Endothelial cell of hepatic sinusoid (primary cell): Measurements from ENCODE around the gene CASP10.
"Not testable (repeated sequence)": the region's sequence is repeated elsewhere in the genome, so short reads cannot be mapped to it uniquely, and the experiment has no call there.

Source experiments
- in situ Hi-C: cut with HindIII; loops from 2 replicates; pipeline ENCODE4 v1.10.0; 2017; ENCODE audit warnings: low sequenced_read_pairs

Gene CASP10

DNA sequence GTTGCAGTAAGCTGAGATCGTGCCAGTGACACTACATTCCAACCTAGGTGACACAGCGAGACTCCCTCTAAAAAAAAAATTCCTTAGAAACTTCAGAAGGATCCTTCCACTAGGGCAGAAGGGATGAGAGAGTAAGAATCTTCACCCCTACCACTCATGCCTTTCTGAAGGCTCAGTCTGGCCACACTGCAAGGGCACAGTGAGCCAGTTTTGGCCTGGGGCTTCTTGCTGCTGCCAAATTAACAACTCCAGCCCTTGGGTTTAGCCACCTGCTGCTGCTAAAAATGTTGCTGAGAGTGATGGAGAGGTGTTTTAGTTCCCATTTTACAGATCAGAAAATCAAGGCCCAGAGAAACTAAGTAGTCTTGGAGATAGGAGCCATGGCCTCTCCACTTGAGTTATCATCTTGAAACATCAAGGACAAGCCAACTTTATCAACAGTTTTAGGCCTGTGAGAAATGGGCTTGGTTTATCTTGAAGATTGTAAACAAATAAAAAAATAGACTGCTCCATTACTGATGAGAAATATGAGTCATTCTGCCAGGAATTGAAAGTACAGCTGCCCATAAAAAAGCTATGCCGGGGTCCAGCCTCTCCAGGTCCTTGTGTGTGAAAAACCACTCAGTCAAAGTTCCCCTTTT lies 45.5 kb downstream of the CASP10 start:
- in situ Hi-C loops = no loop called here

DNA sequence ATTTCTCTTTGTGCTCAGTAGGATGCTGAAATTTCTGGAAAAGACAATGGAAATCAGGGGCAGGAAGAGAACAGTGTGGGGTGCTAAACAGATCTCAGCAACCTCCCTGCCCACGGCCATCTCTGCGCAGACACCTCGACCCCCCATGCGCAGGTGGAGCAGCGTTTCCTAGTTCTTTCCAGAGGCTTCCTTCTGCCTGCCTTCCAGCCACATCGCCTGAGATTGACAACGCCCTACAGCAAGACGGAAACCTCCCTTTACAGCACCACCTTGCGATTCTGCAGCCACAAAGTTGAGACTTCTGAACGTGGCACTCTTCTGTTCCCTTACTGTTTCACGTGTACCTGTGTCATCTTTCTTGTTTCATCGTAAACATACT lies 46.0 kb downstream of the CASP10 start:
- in situ Hi-C loops = no loop called here

DNA sequence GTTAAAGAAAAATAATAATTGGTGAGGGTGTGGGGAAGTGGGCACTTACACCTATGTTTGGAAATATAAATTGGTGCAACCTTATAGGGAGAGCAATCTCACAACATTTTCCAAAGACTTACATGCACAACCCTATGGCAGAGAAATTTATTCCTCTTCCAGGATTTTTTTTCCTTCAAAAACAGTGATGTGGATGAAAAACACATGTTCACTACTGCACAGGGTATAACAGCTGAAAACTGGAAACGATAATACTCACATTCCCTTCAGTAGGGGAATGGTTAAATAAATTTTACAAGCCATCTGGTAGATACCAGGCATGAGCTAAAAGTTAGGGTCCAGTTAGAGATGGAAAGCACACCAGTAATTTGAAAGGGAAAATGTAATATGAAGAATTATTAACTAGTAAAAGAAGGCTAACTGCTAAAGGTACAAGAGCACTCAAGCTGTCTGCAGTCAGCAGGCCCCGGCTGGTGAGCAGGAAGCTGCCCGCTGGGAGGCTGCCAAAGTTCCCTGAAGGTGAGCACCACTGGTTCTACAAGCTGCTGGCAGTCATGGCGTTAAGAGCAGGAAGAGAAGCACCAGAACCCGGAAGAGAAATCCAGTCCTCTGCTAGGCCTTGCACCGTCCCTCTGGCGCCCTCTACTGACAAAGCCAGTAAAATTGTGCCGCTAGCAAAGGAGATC lies 49.0 kb downstream of the CASP10 start:
- in situ Hi-C loops = no loop called here

- in situ Hi-C loops = no loop called here
Observed at GRCh38 chr2:201232467-201232815, 49.5 kb downstream of the CASP10 start.

GRCh38 chr2:201233192-201233811 lies 50.4 kb downstream of the CASP10 start:
- in situ Hi-C loops = no loop called here

DNA sequence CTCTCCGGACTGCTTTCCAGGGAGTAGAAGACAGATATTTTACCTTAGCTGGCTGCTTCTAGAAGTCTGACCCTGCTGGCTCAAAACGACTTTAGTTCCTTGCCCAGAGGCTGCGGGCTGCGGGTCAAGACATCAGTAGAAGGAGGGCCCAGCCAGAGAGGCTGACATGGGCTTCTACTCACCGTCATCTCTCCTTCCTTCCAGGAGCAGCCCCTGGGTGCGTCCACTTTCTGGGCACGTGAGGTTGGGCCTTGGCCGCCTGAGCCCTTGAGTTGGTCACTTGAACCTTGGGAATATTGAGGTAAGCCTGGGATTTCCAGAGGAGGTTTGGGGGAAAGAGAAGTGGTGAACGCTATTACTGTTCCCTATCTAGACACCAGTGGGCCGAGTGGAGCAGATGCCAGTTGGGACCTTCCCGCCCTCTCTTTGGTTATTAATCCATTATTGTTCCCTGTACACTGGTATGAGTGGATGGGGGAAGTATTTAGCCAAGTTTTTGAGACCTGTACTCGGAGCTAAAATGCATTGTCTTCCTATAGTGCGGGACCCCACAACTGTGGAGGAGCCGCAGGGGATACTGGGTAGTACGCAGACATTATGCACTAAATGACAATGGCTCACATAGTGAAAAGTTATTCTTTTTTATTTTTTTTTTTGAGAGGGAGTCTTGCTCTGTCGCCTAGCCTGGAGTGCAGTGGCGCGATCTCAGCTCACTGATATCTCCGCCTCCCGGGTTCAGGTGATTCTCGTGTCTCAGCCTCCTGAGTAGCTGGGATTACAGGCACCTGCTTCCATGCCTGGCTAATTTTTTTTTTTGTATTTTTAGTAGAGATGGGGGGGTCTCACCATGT lies 51.1 kb downstream of the CASP10 start:
- in situ Hi-C loops = no loop called here

- in situ Hi-C loops = no loop called here
Observed at GRCh38 chr2:201234663-201235135, 51.8 kb downstream of the CASP10 start.

DNA sequence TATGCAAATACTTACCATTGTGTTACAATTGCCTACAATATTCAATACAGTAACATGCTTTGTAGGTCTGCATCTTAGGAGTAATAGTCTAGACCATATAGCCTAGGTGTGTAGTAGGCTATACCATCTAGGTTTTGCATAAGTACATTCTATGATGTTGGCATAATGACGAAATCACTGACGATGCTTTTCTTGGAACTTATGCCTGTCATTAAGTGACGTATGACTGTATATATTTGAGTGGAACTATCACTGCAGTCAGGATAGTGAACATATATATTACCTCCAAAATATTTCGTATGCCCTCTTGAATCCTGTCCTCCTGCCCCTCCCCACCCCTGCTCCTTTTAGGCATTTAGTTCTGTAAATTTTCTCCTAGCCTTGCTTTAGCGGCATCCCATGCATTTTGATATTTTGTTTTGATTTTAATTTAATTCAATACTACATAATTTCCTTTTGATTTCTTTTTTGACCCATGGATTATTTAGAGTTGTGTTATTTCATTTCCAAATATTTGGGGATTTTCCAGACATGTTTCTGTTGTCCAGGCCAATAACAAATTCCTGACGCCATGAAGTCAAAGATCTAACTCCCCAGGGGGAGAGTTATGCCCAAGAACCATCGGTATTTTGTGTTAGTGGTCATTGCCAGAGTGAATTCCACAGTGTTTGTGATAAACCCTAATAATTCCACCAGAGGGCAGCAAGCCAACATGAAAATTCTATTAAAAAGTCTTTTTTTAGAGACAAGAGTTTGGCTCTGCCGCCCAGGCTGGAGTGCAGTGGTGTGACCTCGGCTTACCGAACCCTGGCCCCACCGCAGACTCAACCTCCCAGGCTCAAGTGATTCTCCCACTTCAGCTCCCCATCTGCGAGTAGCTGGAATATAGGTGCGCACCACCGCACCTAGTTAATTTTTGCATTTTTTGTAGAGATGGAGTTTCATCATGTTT lies 53.2 kb downstream of the CASP10 start:
- in situ Hi-C loops = no loop called here

DNA sequence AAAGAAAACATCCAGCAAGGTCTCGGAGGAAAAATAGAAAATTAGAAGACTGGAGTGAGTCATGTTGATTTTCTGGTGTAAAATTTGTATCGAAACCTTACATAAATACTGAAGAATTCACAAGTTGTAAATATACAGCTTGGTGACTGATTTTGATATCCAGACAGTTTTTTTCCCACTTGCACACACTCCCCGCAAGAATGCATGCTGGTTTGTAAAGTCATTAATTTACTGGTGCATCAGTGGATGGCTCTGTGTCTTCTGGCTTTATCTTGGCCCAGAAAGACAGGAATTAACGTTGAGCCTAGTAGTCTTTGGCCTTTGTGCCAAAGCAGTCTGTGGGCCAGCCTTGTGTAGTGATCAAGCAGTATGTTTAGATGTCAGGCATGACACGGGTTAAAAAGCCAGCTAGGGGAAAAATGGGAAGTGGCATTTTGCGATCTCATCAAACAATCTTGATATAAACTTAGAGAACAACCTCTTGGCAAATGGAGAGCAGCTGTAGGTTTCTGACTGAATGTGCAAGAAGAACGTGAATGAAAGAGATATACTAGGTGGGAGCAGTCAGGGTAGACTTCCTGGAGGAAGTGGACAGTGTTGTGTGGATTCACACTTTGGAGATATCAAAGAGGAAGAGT lies 54.7 kb downstream of the CASP10 start:
- in situ Hi-C loops = no loop called here

DNA sequence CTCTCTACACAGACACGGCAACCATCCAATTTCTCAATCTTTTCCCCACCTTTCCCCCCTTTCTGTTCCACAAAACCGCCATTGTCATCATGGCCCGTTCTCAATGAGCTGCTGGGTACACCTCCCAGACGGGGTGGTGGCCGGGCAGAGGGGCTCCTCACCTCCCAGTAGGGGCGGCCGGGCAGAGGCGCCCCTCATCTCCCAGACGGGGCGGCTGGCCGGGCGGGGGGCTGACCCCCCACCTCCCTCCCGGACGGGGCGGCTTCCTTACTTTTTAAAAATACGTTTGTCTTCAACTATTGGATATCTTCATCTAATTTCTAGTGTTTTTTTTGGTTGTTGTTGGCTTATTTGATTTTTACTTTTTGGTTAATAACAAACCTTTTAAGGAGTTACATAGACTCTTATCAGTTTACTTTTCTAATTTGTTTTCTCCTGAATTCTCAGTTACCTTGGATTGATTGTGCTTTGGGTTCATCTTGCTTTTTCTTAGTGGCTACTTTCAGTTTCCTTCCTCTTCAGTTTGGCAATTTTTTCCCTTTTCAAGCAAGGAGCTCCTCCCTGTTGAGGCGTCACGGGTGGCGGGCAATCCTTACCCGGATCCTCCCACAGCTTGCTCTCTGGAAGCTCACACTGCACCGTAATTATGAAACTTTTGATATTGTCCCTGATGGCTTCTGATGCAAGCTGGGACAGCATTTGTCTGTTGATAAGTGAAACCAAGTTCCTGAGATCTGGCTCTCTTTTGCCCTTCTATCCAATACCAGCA lies 56.4 kb downstream of the CASP10 start:
- in situ Hi-C loops = not testable (repeated sequence)

GRCh38 chr2:201242571-201243277 lies 59.8 kb downstream of the CASP10 start:
- in situ Hi-C loops = no loop called here

DNA sequence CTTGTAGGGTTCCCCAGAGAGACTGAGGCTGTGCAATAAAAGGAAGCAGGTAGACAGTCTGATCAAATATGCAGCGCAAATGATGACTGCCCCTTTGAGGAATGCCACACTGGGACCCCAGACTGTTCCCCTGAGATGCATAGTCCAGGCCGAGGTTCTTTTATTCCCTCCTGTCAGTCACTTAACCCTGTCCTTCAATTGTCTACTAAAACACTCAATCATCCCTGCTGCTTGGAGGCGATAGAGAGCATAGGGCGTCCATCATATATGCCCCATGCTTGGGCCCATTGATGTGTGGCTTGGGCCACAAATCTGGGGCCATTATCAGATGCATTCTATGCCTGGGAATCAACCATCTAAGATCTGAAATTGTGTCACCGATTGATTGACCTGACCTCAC lies 61.9 kb downstream of the CASP10 start:
- in situ Hi-C loops = no loop called here

DNA sequence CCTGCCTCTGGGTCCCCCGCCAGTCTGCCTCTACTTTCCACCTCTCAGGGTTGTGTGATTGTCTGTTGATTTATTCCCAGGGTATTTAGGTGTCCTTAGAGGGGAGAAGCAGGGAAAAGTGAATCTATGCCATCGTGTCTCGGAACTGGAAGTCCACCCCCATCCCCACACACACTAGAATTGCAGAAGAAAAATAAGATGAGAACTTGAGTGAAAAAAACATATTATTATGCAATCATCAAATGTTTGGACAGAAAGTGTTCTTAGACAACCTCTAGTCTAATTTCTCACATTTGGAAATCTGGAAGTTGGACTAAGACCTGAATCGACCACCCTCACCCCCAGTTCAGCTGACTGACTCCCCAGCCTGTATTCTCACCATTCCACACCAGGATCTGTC lies 63.3 kb downstream of the CASP10 start:
- in situ Hi-C loops = no loop called here

DNA sequence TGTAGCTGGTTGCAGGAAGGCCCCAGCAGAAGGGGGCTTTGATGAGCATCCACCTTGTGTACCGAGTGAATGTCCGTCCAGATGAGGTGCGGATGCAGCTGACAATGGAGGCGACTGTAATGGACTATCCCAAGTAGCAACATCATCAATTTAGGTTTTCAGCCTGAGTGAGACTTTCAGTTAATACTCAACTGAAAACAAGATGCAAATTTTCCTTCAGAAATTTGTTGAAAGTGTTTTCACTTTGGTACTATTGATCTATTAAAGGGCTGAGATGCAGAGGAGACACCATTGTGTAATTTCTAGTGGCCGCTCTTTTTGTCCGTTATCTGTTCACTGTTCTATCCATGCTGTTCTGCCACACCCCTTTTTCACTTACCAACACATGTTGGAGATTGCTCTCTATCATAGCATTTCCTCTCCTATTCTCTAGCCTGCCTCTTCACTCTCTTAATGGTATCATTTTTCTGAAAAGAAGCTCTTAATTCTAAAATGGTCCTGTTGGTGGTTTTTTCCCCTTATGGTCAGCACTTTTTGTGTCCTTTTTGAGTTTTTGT lies 65.4 kb downstream of the CASP10 start:
- in situ Hi-C loops = no loop called here

- in situ Hi-C loops = no loop called here
Observed at GRCh38 chr2:201249889-201250288, 66.9 kb downstream of the CASP10 start.

GRCh38 chr2:201250741-201251140 lies 67.8 kb downstream of the CASP10 start:
- in situ Hi-C loops = no loop called here

GRCh38 chr2:201254081-201254730 lies 71.3 kb downstream of the CASP10 start:
- in situ Hi-C loops = no loop called here
